LNCAP (cell line): ENCODE data around the gene SIGLEC7.

Experiments
- CTCF ChIP-seq: fragments of 450-650 bp; IDR thresholded peaks from 2 replicates; pipeline ENCODE4 v1.5.1; 2017; ENCODE audit warnings: mild to moderate bottlenecking

Gene SIGLEC7

GRCh38 chr19:51188227-51188559, 46.1 kb downstream of the SIGLEC7 start:
- TF ChIP-seq CTCF, result no peak

DNA sequence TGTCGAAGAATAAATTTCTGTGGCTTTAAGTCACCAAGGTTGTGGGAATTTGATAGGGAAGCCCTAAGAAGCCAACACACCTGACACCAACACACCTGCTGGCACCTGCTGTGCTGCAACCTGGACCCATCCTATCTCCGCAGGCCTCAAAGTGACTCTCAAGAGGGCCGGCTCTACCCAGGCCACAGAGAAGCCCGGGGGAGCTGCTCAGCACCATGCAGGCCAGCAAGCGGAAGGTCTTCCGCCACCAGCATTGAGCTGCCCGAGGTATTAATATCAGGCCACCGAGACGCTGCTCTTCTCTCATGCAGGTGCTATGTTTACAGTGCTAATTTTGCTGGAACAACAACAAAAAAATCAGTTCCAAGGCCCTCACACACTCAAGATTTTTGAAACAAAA, 50.6 kb downstream of the SIGLEC7 start:
- TF ChIP-seq CTCF, result no peak

DNA sequence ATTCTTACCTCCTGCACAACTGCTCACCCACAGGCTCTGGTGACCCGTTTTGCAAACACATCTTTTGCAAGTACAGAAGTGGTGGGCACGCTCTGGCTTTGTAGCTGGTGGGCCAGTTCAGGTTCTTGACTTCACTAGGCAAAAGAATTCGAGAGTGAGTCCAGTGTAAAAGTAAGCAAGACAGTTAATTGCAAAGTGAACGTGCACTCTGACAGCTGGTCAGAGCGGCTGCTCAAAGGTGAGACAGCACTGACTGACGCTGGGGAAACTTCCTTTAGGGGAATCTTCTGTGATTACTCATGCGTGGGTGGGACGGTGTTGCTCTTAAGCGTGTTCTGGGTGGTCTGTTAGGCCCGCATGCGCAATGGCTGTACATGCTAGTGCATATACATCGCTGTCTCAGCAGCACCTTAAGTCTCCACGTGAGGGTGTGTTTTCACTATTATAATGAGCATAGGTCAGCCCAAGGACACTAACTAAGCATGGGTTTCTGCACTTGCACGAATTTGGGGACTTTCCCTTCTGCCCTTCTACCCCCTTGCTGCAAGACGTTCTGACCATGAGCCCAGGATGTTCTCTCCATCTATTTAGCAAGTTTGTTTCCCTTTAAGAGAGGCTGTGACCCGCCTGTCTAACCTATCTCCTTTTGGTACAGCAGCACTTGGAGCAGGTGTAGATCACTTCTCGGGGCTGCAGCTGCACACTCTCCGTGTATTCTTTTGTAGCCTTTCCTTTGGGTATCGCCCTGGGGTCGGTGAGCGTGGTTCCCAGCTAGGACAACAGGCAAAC, 52.6 kb downstream of the SIGLEC7 start:
- TF ChIP-seq CTCF, result no peak; the same call in 1 of the 2 replicates

DNA sequence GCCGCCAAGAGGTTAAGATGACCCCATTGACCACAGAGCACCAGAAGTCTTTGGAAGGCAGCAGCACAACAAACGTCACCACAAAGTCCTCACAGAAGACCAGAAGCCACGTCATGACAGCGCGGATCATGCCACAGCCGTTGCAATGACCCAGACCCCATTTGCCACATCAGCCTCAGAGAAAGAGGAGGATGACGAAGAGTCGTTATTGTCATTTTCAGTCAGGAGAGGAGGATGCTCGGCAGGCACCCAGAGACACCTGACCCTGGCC, 53.1 kb downstream of the SIGLEC7 start:
- TF ChIP-seq CTCF, result no peak

DNA sequence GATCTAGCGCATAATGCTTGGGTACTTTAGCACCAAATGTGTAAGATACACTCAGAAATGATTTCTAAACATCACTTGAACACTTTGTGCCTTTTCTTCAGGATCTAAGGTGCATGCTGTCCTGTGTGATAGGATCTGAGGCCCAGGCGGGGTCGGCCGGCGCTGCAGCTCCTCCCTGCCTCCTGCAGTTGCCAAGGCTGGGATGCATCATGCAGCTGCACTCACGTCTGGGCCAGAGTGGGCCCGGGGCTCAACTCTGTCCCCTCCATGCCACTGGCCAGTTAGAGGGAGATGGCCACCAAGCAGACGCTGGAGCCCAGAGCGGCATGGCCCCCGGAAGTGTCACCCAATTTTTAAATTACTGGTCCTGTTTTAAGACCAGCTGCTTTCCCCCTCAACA, 53.5 kb downstream of the SIGLEC7 start:
- TF ChIP-seq CTCF, result no peak

GRCh38 chr19:51196181-51196580, 54.1 kb downstream of the SIGLEC7 start:
- no peak for TF ChIP-seq CTCF

DNA sequence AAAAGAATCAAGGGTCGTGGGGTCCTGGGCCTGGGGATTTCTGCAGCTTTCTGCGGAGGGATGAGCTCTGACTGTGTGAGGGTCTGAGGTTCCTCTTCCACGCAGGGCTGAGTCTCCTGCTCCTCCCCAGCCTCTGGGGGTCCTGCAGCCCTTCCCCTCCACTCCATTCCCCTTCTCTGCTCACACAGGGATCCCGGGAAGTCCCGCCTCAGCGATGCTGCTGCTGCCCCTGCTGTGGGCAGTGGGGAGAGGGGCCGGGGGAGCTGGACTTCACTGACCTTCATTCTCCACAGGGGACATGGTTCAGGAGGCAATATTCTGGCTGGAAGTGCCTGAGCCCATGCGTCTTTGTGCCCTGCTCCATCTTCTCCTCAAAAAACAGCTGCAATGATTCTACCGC, 56.5 kb downstream of the SIGLEC7 start:
- no peak for TF ChIP-seq CTCF

DNA sequence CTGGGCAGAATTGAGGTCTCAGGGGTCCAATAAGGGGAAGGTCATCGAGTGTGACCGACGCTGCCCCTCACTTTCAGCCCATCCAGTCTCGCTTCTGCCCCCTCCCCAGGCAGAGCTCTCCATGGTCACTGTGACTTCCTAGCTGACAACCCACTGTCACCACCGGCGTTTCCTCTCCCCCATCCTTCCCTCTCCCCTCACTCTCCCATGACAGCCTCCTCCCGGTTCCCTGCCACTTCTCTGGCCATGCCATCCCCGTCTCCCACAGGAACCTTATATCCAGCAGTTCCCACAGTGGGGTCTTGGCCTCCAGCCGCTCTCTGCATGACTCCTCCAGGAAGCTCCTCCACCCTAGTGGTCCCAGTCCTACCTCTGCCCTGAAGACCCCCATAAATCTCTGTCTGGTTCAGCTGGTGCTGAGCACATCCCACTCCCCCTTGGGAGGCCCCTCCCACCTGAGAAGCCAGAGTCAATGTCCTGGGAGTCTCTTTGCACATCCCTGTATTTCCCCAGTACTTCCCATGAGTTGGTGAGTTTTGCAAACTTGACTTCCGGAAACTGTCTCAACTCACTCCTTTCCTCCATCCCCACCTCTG, 58.1 kb downstream of the SIGLEC7 start:
- no peak for TF ChIP-seq CTCF
